ENCODE measurements around the gene POLR2E. TPM values are rescaled to one million over a fixed set of nuclear protein-coding genes. Genes with fewer than 3 reads are reported as not detected.

The POLR2E gene
- total and polyA plus RNA-seq, 9 of the 15 experiments (the other 6 are each of a cell fraction or from before 2014, with no cell fraction given): 3.4 to 413 (median 244) TPM

DNA sequence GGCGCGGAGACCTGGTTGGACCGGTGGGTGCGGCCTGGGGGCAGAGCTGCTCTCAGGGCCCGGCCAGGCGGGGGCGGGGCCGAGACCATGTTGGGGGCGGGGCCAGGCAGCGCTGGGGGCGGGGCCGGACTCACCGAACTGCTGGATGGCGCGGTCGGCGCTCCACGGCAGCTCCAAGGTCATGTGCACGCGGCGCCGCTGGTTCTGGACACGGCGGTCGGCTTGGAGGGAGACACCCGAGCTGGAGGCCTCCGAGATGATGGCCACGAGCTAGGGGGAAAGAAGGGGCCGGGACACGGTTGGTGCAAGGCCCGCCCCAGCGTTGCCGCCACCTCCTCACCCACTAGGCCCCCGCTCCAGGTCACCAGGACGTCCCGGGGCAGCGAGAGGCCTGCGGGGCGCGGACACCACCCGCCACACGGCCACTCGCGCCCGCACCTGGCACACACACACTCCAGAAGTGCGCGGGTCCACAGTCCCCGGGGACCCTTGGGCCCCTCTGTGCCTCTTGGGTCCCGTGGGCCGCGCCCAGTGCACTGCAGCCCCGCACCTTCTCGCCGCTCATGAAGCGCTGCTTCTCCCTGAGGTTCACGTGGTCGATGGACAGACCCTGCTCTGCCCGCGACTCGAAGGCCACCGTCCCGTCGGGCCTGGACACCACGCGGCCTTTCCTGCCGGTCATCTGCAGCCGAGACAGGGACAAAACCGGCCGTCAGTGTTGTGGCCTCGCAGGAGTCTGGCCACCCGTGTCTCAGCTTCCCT is 17.3 kb upstream of the POLR2E start:
- ATAC-seq (peak; percentile 88), DNase-seq (ENCODE audit: extremely low read depth in 1 of 4, low spot score in 3 of 4) (peak; percentile 87 to 91 (median 88)), FAIRE-seq (peak; percentile 51)
- Histone ChIP-seq H2AFZ (ENCODE audit: low read depth, low read length) (peak overlapping the region; percentile 62), H3K79me2 (ENCODE audit: control insufficient read depth, insufficient read depth, low read length) (peaks cover 3% of the 10 kb centered on the region; the same call in 1 of the 3 replicates), H3K4me2 (ENCODE audit: insufficient read depth, low read length) (peak overlapping the region; percentile 53), H3K9me1 (ENCODE audit: control insufficient read depth, insufficient read depth, low read length) (no peaks in the 10 kb centered on the region), H3K4me3 (no peak overlapping the region), H3K27me3 (ENCODE audit: control insufficient read depth in 2 of 2, insufficient read depth in 2 of 2, low read length in 2 of 2) (no peaks in the 10 kb centered on the region), H3K9me3 (replicated peaks; ENCODE audit: control insufficient read depth, insufficient read depth, low read depth, low read length) (no peaks in the 10 kb centered on the region), H4K20me1 (replicated peaks; ENCODE audit: control insufficient read depth, insufficient read depth, low read length) (no peaks in the 10 kb centered on the region), H3K9ac (ENCODE audit: insufficient read depth in 1 of 2, low read depth in 2 of 2, low read length in 2 of 2) (peak overlapping the region; percentile 36 to 91), H3K36me3 (ENCODE audit: control insufficient read depth, insufficient read depth, low read length) (peaks cover 70% of the 10 kb centered on the region; the same call in 2 of the 3 replicates), H3K4me1 (replicated peaks in 1 of 2; ENCODE audit: control insufficient read depth in 2 of 2, insufficient read depth in 2 of 2, low read length in 2 of 2) (peaks cover 9 to 83% of the 10 kb centered on the region in 2 experiments), H3K27ac (ENCODE audit: extremely low read depth, low read depth, low read length) (peak overlapping the region; percentile 78)
- intact Hi-C loops (cut with micrococcal nuclease): loop anchor here (2.0 to 5.0 kb wide), 2 partner anchors 80 to 128 kb away; partner anchors contain the start of gene ATP5F1D
- CTCF ChIA-PET (ENCODE audit: low intra/inter-chr PET ratio): interaction anchor here (0.6 to 3.8 kb wide), 4 partner anchors 80 to 128 kb away, joined by 3 to 21 read pairs (median 14); partner anchors contain the start of gene ATP5F1D
- BruUV-seq (replicated peaks): no TSS peak
- in situ Hi-C loops (cut with MboI): no loop called here
- WGBS (ENCODE audit: insufficient coverage, low coverage, missing lambda C conversion rate): 32% methylated on average over 32 of the region's 71 CpGs
- POLR2A ChIA-PET: interaction anchor here (0.7 to 2.3 kb wide), 7 partner anchors 9 to 156 kb away, joined by 3 to 14 read pairs (median 4); partner anchors contain the start of genes CIRBP and GPX4
- no peak for TF ChIP-seq ZNF699 (CRISPR knock-in tag; IDR thresholded peaks at IDR 0.05; ENCODE audit: insufficient replicate concordance)
- TF ChIP-seq, protein P1, sequence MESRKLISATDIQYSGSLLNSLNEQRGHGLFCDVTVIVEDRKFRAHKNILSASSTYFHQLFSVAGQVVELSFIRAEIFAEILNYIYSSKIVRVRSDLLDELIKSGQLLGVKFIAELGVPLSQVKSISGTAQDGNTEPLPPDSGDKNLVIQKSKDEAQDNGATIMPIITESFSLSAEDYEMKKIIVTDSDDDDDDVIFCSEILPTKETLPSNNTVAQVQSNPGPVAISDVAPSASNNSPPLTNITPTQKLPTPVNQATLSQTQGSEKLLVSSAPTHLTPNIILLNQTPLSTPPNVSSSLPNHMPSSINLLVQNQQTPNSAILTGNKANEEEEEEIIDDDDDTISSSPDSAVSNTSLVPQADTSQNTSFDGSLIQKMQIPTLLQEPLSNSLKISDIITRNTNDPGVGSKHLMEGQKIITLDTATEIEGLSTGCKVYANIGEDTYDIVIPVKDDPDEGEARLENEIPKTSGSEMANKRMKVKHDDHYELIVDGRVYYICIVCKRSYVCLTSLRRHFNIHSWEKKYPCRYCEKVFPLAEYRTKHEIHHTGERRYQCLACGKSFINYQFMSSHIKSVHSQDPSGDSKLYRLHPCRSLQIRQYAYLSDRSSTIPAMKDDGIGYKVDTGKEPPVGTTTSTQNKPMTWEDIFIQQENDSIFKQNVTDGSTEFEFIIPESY (CRISPR knock-in tag; IDR thresholded peaks at IDR 0.05): peak; percentile 78
- TF ChIP-seq HMG20B (CRISPR knock-in tag; IDR thresholded peaks at IDR 0.05): no peak
- peak; percentile 35; the same call in 1 of the 2 replicates for TF ChIP-seq PHF8 (IDR thresholded peaks at IDR 0.05; ENCODE audit: borderline replicate concordance, low read length)
- no peak for TF ChIP-seq SPI1 (IDR thresholded peaks at IDR 0.05; ENCODE audit: borderline replicate concordance, low read depth, low read length)
- TF ChIP-seq NFE2L1 (tag; IDR thresholded peaks at IDR 0.05; ENCODE audit: borderline replicate concordance, low read depth): no peak
- peak; percentile 20; the same call in 1 of the 2 replicates for TF ChIP-seq EP400 (IDR thresholded peaks at IDR 0.05)
- TF ChIP-seq LARP7 (IDR thresholded peaks at IDR 0.05): no peak
- TF ChIP-seq, protein P2, sequence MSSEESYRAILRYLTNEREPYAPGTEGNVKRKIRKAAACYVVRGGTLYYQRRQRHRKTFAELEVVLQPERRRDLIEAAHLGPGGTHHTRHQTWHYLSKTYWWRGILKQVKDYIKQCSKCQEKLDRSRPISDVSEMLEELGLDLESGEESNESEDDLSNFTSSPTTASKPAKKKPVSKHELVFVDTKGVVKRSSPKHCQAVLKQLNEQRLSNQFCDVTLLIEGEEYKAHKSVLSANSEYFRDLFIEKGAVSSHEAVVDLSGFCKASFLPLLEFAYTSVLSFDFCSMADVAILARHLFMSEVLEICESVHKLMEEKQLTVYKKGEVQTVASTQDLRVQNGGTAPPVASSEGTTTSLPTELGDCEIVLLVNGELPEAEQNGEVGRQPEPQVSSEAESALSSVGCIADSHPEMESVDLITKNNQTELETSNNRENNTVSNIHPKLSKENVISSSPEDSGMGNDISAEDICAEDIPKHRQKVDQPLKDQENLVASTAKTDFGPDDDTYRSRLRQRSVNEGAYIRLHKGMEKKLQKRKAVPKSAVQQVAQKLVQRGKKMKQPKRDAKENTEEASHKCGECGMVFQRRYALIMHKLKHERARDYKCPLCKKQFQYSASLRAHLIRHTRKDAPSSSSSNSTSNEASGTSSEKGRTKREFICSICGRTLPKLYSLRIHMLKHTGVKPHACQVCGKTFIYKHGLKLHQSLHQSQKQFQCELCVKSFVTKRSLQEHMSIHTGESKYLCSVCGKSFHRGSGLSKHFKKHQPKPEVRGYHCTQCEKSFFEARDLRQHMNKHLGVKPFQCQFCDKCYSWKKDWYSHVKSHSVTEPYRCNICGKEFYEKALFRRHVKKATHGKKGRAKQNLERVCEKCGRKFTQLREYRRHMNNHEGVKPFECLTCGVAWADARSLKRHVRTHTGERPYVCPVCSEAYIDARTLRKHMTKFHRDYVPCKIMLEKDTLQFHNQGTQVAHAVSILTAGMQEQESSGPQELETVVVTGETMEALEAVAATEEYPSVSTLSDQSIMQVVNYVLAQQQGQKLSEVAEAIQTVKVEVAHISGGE (CRISPR knock-in tag; IDR thresholded peaks at IDR 0.05): no peak
- TF ChIP-seq SRF (CRISPR knock-in tag; IDR thresholded peaks at IDR 0.05): no peak; a peak in 1 of 4 replicates
- TF ChIP-seq, protein P3, sequence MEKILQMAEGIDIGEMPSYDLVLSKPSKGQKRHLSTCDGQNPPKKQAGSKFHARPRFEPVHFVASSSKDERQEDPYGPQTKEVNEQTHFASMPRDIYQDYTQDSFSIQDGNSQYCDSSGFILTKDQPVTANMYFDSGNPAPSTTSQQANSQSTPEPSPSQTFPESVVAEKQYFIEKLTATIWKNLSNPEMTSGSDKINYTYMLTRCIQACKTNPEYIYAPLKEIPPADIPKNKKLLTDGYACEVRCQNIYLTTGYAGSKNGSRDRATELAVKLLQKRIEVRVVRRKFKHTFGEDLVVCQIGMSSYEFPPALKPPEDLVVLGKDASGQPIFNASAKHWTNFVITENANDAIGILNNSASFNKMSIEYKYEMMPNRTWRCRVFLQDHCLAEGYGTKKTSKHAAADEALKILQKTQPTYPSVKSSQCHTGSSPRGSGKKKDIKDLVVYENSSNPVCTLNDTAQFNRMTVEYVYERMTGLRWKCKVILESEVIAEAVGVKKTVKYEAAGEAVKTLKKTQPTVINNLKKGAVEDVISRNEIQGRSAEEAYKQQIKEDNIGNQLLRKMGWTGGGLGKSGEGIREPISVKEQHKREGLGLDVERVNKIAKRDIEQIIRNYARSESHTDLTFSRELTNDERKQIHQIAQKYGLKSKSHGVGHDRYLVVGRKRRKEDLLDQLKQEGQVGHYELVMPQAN (IDR thresholded peaks at IDR 0.05; ENCODE audit: borderline replicate concordance): no peak

Data from K562 (cell line).